Heart left ventricle (tissue), 16 donors: ENCODE measurements around the gene SPNS2. TPM values are rescaled to one million over a fixed set of nuclear protein-coding genes. Genes with fewer than 3 reads are reported as not detected.

Source experiments
- ATAC-seq, 4 donors: fragments of 200-7000 bp; cut with Tn5 transposase; one replicate each; pipeline ENCODE4 v1.9.1; 2020 to 2022; ENCODE audit warnings: moderate library complexity in 4 of 4, mild to moderate bottlenecking in 3 of 4, moderate number of reproducible peaks in 1 of 4
- DNase-seq, 5 donors: peaks; one replicate each; pipeline ENCODE4 v3.0.0-alpha.2; 2020
- H3K27ac ChIP-seq, 12 donors: fragments of 200-600 bp; sonication (generic) in 4 of 12; one replicate each; pipeline versions ENCODE4 v1.5.0 to v1.8.0; 2016 to 2022; ENCODE audit warnings: mild to moderate bottlenecking in 2 of 12
- H3K27me3 ChIP-seq, 9 donors: fragments of 200-600 bp; sonication (generic) in 2 of 9; one replicate each; pipeline versions ENCODE4 v1.5.1 to v1.8.0; 2016 to 2022; ENCODE audit warnings: mild to moderate bottlenecking in 3 of 9
- H3K36me3 ChIP-seq, 9 donors: fragments of 200-600 bp; sonication (generic) in 2 of 9; one replicate each; pipeline versions ENCODE4 v1.5.0 to v1.8.0; 2018 to 2022; ENCODE audit warnings: mild to moderate bottlenecking in 2 of 9
- H3K4me1 ChIP-seq, 12 donors: fragments of 200-600 bp; sonication (generic) in 4 of 12; one replicate each; pipeline versions ENCODE4 v1.5.0 to v1.8.0; 2016 to 2022; ENCODE audit warnings: mild to moderate bottlenecking in 3 of 12
- H3K4me3 ChIP-seq, 12 donors: fragments of 200-600 bp; sonication (generic) in 4 of 12; one replicate each; pipeline versions ENCODE4 v1.5.0 to v1.8.0; 2017 to 2022; ENCODE audit warnings: mild to moderate bottlenecking in 9 of 12, moderate library complexity in 4 of 12
- H3K9me3 ChIP-seq, 12 donors: fragments of 200-600 bp; sonication (generic) in 4 of 12; one replicate each; pipeline versions ENCODE4 v1.5.0 to v1.8.0; 2016 to 2022; ENCODE audit warnings: mild to moderate bottlenecking in 1 of 12
- POLR2A ChIP-seq, 2 donors: fragments of 450-650 bp; IDR thresholded peaks; one replicate each; pipeline ENCODE4 v1.6.1; 2017; ENCODE audit warnings: antibody characterized with exemption in 2 of 2, mild to moderate bottlenecking in 2 of 2, moderate library complexity in 2 of 2
- WGBS, 4 donors: extraction: QIAGEN DNeasy Blood & Tissue Kit in 2 of 4; methylation state at CpG; one replicate each; pipeline versions ENCODE4 v1.1.5 to v1.1.7; 2013 to 2018; 5-methylcytosine and 5-hydroxymethylcytosine counted together
- intact Hi-C, 10 donors: fragments of 100-400 bp; cut with DNase I; formaldehyde crosslinking; loops; one replicate each; pipeline versions ENCODE4 v1.11.1 to v1.14.2; 2022
- polyA plus RNA-seq, 2 donors: library from polyadenylated mRNA; stranded (reverse); fragments of 200-250 nt; gene quantifications; one replicate each; pipeline ENCODE4 v1.2.3, GENCODE V29; 2013
- total RNA-seq, 9 donors: library from RNA; depleted of rRNA in 2 of 9; stranded (reverse); fragments of >200 nt in 2 of 9; fragmentation: NEBNext Ultra II Directional in 3 of 9; extraction: Animal tissue kit (Norgen Biotek cat#: 25700) in 3 of 9; gene quantifications; one replicate each; pipeline versions ENCODE4 v1.1.0 to v1.2.4, GENCODE V29; 2016 to 2023
- TF ChIP-seq, protein P1 (sequence below), 12 donors: fragments of 200-600 bp; sonication (generic) in 4 of 12; IDR thresholded peaks; one replicate each; pipeline versions ENCODE4 v1.5.0 to v1.8.0; 2018 to 2022; ENCODE audit warnings: antibody characterized with exemption in 12 of 12, mild to moderate bottlenecking in 5 of 12
- donor health status: ischemic (EF 13 %, LVEDD 7.1; RV severe dilation, severe dysfunction).
- donor health status: healthy with polysubstance abuse.
- donor health status: DM: no; HTN: yes; CAD: no.
- donor health status: DM: no; HTN: no; CAD: no.
- donor health status: ischemic (EF 25% LVEDD 6.9; RV normal size, moderate dysfunction).
- donor health status: ischemic (EF 25% LVEDD 5.7; RV mildly dilated, moderate dysfunction).
- donor health status: healthy.
- donor health status: DM: yes; HTN: yes; CAD: no.
- donor health status: ischemic (EF 35%, LVEDD 5.7; RV mildly dilated, moderate dysfunction).
- donor health status: nonischemic (EF 11% LVEDD 7.7; RV severe dilation, severe dysfunction).
- donor health status: DM: yes; HTN: yes; CAD: no.
- donor health status: PGD.
- donor health status: ischemic (EF 29% LVEDD 5.4; RV normal size, mild dysfunction).
- donor health status: nonischemic (EF 23%, LVEDD 6.1; RV moderate dilation, normal function).

Gene SPNS2
- total and polyA plus RNA-seq, 11 donors = 6.4 to 22.0 (median 13.3) TPM

DNA sequence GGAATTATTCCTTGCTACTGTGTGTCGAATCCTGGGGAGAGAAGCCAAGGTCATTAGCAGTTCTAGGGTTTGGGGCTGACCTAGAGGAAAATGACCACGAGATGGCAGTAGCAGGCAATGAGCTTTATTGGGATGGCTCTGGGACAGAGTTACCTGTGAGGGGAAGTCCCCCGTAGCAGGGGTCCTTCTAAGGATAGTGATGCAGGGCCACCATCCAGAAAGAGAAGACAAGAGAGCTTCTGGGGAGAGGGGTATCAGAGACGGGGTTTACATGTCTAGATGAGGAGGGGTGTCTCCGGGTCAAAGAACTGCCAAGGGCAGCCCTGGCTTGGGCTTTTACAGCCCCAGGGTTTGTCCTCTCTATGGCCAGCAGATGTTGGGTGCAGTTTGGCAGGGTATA is 68.1 kb downstream of the SPNS2 start:
- DNase-seq = peak in 4 of 5 donors; percentile 44 to 55 (median 51)
- WGBS, 4 donors = 20 to 23% (median 20%) methylated on average over 5 of the region's 5 CpGs
- peak overlapping the region in 1 of 12 donors; percentile 45 for H3K27ac ChIP-seq

DNA sequence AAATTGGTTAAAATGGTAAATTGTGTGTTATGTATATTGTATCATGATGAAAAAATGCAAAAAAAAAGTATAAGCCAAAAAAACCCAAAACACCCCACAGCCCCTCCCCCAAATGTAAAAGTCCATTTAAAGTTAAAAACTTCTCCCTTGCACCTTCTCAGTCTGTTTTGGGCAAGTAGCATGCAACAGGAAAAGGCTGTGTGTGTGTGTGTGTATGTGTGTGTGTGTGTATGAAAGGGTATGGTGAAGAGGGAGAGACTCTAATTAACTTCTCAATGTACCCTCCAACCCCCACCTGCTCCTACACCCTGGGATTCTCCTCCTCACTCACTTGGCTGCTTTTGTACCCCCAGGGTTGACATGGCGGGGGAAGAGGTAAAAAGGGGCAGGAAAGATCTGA is 70.9 kb downstream of the SPNS2 start:
- Histone ChIP-seq H3K9me3 (no peaks in the 10 kb centered on the region), H3K4me1 (peaks cover 0 to 12% (median 4%) of the 10 kb centered on the region in 12 donors), H3K36me3 (no peaks in the 10 kb centered on the region), H3K27me3 (no peaks in the 10 kb centered on the region), H3K27ac (no peak overlapping the region), H3K4me3 (no peak overlapping the region)
- 50 to 93% (median 89%) methylated on average over 1 of the region's 1 CpG for WGBS, 4 donors
- intact Hi-C loops = loop anchor here in 6 of 10 donors (5.0 to 10.0 kb wide), 4 partner anchors 38 to 325 kb away; partner anchors contain the start of gene C17orf107 (in 1 of the 6)
- TF ChIP-seq POLR2A (IDR thresholded peaks at IDR 0.05) = no peak
- TF ChIP-seq, protein P1, sequence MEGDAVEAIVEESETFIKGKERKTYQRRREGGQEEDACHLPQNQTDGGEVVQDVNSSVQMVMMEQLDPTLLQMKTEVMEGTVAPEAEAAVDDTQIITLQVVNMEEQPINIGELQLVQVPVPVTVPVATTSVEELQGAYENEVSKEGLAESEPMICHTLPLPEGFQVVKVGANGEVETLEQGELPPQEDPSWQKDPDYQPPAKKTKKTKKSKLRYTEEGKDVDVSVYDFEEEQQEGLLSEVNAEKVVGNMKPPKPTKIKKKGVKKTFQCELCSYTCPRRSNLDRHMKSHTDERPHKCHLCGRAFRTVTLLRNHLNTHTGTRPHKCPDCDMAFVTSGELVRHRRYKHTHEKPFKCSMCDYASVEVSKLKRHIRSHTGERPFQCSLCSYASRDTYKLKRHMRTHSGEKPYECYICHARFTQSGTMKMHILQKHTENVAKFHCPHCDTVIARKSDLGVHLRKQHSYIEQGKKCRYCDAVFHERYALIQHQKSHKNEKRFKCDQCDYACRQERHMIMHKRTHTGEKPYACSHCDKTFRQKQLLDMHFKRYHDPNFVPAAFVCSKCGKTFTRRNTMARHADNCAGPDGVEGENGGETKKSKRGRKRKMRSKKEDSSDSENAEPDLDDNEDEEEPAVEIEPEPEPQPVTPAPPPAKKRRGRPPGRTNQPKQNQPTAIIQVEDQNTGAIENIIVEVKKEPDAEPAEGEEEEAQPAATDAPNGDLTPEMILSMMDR (IDR thresholded peaks at IDR 0.05) = no peak
- ATAC-seq = no peak
- no peak for DNase-seq

More for the DNA sequence above, 68.1 kb downstream of the SPNS2 start:
- Histone ChIP-seq H3K4me1 (peaks cover 0 to 19% (median 5%) of the 10 kb centered on the region in 12 donors), H3K36me3 (no peaks in the 10 kb centered on the region), H3K27me3 (no peaks in the 10 kb centered on the region), H3K9me3 (no peaks in the 10 kb centered on the region), H3K4me3 (no peak overlapping the region)
- intact Hi-C loops = loop anchor here (1.0 to 10.0 kb wide), 8 partner anchors 41 to 328 kb away; partner anchors contain the start of gene C17orf107 (in 1 of the 10)
- ATAC-seq = peak; percentile 79 to 90 (median 88)
- TF ChIP-seq POLR2A (IDR thresholded peaks at IDR 0.05) = no peak
- TF ChIP-seq, protein P1 (IDR thresholded peaks at IDR 0.05) = peak; percentile 62 to 83 (median 78)

DNA sequence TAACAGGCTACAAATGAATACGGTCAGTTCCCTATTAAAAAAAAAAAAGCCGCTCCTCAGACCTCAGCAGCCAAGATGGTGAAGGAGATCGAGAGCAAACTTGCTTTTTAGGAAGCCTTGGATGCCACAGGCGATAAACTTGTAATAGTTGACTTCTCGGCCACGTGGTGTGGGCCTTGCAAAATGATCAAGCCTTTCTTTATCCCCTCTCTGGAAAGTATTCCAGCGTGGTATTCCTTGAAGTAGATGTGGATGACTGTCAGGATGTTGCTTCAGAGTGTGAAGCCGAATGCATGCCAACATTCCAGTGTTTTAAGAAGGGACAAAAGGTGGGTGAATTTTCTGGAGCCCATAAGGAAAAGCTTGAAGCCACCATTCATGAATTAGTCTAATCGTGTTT is 73.5 kb downstream of the SPNS2 start:
- TF ChIP-seq POLR2A (IDR thresholded peaks at IDR 0.05) = no peak
- TF ChIP-seq, protein P1 (IDR thresholded peaks at IDR 0.05) = no peak
- Histone ChIP-seq H3K27ac (no peak overlapping the region), H3K9me3 (no peaks in the 10 kb centered on the region), H3K4me1 (peaks cover 0 to 15% (median 2%) of the 10 kb centered on the region in 12 donors), H3K36me3 (no peaks in the 10 kb centered on the region), H3K4me3 (no peak overlapping the region), H3K27me3 (no peaks in the 10 kb centered on the region)
- ATAC-seq (no peak), DNase-seq (no peak)
- WGBS, 4 donors = 74 to 86% (median 76%) methylated on average over 9 of the region's 9 CpGs
- intact Hi-C loops = no loop called here

DNA sequence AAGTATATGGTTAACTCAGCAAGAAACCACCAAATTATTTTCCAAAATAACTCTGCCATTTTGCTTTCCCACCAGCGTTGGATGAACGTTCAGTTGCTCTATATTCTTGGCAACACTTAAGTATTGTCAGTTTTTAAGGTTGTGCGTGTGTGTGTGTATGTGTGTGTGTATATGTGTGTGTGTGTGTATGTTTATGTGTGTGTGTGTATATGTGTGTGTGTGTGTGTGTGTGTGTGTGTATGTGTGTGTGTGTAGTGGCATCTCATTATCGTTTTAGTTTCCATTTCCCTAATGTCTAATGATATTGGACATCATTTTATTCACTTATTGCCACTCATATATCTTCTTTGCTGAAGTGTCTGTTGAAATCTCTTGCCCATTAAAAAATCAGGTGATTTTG is 74.4 kb downstream of the SPNS2 start:
- H3K4me3 ChIP-seq = no peak overlapping the region
- ATAC-seq = no peak
- 60 to 76% (median 66%) methylated on average over 4 of the region's 4 CpGs for WGBS, 4 donors
- no peak for DNase-seq
- H3K9me3 ChIP-seq = no peaks in the 10 kb centered on the region
- H3K27ac ChIP-seq = peak overlapping the region in 3 of 12 donors; percentile 27 to 57 (median 43)
- intact Hi-C loops = no loop called here
- H3K4me1 ChIP-seq = peaks cover 0 to 15% (median 2%) of the 10 kb centered on the region in 12 donors
- H3K27me3 ChIP-seq = no peaks in the 10 kb centered on the region
- TF ChIP-seq, protein P1 (IDR thresholded peaks at IDR 0.05) = no peak
- no peak for TF ChIP-seq POLR2A (IDR thresholded peaks at IDR 0.05)
- no peaks in the 10 kb centered on the region for H3K36me3 ChIP-seq
